MG63 (cell line): ENCODE measurements around the gene KCNQ1. TPM values are rescaled to one million over a fixed set of nuclear protein-coding genes. Genes with fewer than 3 reads are reported as not detected.

Experiments
- DNase-seq: peaks from one replicate; pipeline ENCODE4 v3.0.0-alpha.2; 2020
- H3K27me3 ChIP-seq: fragments of 250-450 bp; sonication (Bioruptor Pico); 2 replicates; pipeline ENCODE4 v1.5.1; 2020; ENCODE audit warnings: mild to moderate bottlenecking, moderate library complexity
- H3K36me3 ChIP-seq: fragments of 250-450 bp; sonication (Bioruptor Pico); 2 replicates; pipeline ENCODE4 v1.5.1; 2020; ENCODE audit warnings: mild to moderate bottlenecking, moderate library complexity
- H3K4me3 ChIP-seq: fragments of 250-450 bp; sonication (Bioruptor Pico); 2 replicates; pipeline ENCODE4 v1.5.1; 2020; ENCODE audit warnings: mild to moderate bottlenecking, moderate library complexity
- H3K9me3 ChIP-seq: fragments of 250-450 bp; sonication (Bioruptor Pico); 2 replicates; pipeline ENCODE4 v1.5.1; 2020; ENCODE audit warnings: mild to moderate bottlenecking, moderate library complexity
- total RNA-seq: library from RNA; depleted of rRNA; stranded (reverse); fragments of >200 nt; shearing (Covaris generic); gene quantifications from 2 replicates; pipeline ENCODE4 v1.2.3, GENCODE V29; 2014; ENCODE audit warnings: low replicate concordance

The KCNQ1 gene
- total RNA-seq, 1 experiment from 2014 or later = not detected

DNA sequence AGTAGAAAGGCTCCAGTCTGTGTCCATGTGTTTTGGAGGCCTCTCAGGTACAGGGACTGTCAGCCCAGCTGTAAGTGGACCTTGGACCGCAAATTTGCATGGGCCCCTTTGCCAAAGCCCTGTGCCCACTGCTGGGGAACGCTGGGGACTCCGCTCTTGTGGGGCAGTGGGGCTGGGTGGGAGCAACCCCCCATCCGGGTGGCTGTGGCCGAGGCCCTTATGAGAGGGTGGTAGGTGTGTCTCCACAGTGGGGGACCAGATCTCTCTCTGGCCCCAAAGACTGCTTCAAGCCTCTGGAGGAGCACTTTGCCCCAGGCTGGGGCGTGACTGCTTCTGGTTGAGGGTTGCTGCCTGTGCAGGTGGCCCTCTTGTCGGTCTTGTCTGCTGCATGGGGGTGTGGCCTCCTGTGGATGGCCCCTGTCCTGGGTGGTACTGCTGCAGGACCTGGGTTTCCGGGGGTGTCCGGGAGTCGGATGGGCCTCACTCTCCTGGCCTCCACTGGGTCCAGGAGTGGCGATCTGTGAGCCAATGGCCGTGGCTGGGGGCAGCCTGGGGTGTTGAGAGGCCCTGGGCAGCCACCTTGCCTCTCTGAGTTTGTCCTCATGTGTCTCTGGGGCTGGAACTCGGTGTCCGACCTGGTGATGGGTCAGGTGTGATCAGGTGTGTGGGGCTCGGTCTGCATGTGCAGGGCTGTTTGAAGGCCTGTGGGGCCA is 15.9 kb downstream of the KCNQ1 start:
- no peaks in the 10 kb centered on the region for H3K36me3 ChIP-seq
- DNase-seq = no peak
- H3K9me3 ChIP-seq = no peaks in the 10 kb centered on the region; the same call in 1 of the 2 replicates
- no peak overlapping the region for H3K4me3 ChIP-seq
- H3K27me3 ChIP-seq = no peaks in the 10 kb centered on the region

DNA sequence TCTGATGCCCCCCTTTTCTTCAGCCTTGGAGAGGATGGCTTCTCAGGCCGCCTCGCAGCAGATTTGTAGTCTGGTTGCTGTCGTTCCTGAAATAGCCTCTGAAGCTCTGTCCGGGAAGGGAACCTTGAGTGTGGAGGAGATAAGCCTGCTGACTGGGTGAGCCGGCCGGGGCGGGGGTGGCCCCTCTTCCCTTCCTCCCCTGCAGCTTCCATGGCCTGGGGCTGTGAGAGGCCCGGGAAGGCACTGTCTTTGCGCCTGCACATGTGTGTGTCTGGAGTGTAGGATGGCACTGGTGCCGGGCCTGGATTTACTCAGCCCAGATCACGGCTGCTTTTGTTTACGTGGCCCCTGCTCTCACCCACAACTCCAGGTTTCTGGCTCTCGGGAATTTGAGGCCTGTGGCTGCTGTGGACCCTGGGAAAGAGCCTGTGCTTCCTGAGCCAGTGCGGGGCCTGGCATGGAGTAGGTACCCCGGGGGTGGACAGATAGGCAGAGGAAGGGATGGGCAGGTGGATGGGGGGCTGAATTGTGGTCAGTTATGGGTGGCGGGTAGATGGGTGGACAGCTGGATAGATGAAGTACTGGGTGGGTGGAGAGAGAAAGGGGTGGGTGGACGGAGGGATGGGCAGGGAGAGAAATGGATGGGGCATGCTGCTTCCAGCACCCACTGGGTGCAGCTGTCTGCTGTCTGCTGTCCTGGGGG is 16.6 kb downstream of the KCNQ1 start:
- Histone ChIP-seq H3K9me3 (no peaks in the 10 kb centered on the region), H3K4me3 (no peak overlapping the region), H3K27me3 (no peaks in the 10 kb centered on the region), H3K36me3 (no peaks in the 10 kb centered on the region)
- no peak for DNase-seq

DNA sequence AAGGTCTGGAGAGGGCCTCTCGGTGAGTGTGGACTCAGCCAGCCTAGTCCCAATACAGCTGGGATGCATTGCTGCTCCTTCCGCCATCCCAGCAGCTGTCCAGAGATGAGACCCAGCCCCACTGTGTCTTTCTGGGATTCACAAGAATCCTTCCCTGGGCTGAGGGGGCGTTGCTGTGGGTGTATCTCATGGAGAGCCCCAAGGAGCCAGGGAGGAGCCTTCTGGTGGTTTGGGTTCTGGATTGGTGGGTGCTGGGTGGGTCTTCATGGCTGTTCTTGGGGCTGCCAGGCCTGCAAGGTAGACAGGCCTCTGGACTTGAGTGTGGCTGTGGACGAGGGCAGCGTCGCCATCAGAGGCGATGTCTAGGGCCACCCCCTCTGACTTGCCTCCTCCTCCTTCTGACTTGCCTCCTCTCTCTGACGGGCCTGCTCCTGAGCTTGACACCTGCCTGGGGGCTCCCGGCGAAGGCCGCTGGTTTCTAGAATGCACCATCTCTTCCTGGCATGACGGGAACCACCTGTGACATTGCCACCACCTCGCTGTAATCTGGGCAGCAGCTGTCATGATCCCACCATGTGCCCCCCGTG is 17.2 kb downstream of the KCNQ1 start:
- H3K36me3 ChIP-seq = no peaks in the 10 kb centered on the region
- H3K9me3 ChIP-seq = no peaks in the 10 kb centered on the region
- DNase-seq = no peak
- H3K27me3 ChIP-seq = no peaks in the 10 kb centered on the region
- H3K4me3 ChIP-seq = no peak overlapping the region

DNA sequence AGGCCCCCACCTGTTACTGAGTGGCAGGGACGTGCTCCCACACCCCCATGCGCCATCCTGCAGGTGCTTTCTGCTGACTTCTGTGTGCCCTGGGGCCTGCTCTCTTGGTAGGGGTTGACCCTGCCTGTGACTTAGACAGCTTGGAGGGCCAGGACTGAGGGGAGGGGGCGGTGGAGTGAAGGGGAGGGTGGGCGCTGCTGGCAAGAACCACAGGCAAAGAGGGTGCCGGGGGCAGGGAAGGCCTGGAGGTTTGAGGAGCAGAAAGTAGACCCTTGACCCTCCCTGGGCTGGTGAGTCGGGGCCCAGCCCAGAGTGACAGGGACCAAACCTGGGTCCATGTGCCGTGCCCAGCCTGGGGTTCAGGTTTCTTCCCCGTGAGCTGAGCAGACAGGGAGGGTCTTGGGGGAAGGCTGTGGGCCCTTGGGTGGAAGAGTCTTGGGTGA is 17.8 kb downstream of the KCNQ1 start:
- DNase-seq = no peak

DNA sequence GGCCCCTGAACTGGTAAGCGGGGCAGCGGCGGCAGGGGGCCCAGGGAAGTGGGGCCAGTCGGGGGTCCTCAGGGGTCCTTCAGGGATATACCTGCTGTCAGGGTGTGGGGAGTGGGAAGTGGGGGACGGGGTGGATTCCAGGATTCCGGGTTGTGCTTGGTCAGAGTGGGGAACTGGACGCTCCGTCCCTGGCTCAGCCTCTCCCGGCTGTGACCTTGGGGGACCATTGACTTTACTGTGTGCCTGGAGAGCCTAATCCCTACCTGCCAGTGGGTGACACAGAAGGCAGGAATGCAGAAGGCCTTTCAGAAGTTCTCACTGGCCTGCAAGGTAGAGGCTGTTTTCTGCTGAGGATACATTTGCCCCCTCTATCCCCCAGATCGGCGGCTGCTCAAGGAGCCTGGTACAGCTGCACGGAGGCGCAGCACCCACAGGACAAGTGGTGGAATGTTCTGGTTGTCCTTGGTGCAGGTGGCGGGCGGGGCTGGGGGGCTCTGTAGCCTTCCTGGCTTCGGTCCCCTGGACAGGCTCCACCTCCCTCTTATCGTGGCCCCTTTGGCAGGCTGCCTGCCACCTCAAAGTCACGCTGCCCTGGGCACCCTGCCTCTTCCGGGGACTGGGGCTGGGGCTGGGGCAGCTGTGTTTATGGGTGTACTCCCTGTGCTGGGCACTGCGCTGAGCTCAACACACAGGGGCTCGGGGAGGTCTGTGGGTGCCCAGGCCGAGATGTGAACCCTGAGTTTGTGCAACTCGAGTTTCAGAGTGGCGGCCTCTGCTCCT is 18.4 kb downstream of the KCNQ1 start:
- H3K4me3 ChIP-seq = no peak overlapping the region
- no peaks in the 10 kb centered on the region for H3K36me3 ChIP-seq
- H3K9me3 ChIP-seq = no peaks in the 10 kb centered on the region
- no peaks in the 10 kb centered on the region for H3K27me3 ChIP-seq
- no peak for DNase-seq

More for the DNA sequence above, 17.8 kb downstream of the KCNQ1 start:
- no peaks in the 10 kb centered on the region for H3K36me3 ChIP-seq
- H3K9me3 ChIP-seq = no peaks in the 10 kb centered on the region
- no peak overlapping the region for H3K4me3 ChIP-seq
- no peaks in the 10 kb centered on the region for H3K27me3 ChIP-seq

DNA sequence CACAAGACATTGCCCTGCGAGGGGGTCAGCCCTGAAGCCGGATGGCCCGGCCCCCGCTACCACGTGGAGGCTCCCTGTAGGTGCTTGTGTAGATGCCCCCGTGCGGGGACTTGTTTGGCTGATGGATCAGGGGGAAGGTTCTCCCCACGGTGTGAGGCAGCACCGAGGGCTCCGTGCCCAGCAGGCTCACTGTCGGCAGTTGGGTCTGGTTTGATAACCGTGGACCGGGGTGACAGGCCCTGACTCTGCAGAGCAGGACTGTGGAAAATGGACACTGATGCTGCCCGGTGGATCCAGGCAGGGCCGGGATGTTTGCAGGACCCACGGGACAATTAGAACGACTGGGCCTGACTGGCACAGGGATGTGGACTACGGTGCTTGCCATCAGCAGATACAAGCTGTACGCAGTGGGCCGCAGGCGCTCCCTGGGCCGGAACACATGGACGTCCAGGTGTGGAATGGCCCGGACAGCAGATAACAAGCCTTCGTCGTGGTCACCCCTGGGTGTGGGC is 19.0 kb downstream of the KCNQ1 start:
- H3K9me3 ChIP-seq = no peaks in the 10 kb centered on the region
- no peak for DNase-seq
- H3K27me3 ChIP-seq = no peaks in the 10 kb centered on the region
- no peak overlapping the region for H3K4me3 ChIP-seq
- no peaks in the 10 kb centered on the region for H3K36me3 ChIP-seq

DNA sequence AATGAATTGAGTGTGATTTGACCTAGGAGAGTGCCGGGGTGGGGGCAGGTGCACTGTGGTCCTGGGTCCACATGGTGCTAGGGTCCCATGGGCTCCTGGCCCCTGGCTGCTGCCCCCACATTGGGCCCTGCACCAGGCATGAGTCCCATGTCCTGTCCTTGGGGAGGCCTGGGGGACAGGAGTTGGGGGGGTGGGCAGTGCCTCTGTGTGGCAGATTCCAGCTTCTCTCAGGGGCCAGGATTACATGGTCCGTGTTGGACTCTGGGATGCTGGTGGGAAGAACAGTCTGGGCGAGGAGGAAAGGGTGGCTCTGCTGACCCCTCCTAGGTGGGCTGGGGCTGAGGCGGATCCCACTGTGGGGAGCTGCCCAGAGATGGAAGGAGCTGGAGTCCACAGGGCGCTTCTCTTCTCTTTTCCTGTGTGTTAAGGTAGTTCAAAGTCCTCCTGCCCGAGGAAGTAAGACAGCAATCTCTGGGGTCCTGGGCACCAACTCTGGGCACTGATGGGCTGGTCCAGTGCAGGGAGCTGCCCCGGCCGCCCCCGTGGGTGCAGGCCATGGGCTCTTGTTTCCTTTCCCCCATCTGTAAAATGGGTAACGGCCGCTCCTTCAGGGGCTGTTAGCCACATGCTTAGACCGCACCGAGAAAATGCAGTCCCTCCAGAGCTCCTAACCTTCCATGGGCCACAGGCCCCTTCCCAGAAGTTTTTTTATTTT is 19.8 kb downstream of the KCNQ1 start:
- H3K27me3 ChIP-seq = no peaks in the 10 kb centered on the region
- no peak overlapping the region for H3K4me3 ChIP-seq
- H3K9me3 ChIP-seq = no peaks in the 10 kb centered on the region
- H3K36me3 ChIP-seq = no peaks in the 10 kb centered on the region
- DNase-seq = no peak

DNA sequence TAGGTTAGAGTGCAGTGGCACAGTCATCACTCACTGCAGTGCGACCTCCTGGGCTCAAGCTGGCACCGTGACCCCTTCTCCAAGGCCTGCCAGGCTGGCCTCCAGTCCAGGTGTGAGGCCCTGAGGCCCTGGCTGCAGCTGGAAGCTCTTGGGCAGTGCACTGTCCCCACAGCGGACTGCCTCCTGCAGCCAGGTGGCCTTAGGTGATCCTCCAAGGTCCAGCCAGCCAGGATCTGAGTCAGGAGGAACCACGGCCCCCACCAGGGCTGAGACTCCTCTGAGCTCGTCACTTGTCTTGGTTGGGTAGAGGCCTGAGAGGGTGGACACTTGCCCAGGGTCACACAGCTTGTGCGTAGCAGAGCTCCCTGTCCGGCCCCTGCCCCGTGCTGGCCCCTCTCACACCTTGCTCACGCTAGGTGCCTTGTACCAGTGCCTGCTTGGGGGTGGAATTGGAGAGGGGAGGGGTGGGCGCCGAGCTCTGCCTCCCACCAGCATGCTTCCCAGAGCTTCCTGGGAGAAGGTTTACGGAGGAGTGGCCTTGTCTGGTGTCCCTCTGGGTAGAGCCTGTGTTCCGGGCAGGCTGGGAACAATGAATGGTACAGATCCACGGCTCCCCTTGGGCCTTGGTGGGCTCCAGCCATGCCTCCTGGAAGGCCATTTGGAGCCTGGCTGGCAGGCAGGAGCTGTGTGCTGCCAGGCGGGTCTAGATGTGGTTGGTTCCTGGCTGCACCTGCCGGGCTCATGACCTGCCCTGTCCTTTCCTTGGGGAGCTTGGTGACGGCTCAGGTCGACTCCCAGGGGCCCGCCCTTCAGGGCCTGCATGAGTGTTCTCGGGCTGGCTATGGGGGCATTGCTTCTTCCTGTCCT is 20.6 kb downstream of the KCNQ1 start:
- H3K4me3 ChIP-seq = no peak overlapping the region
- no peaks in the 10 kb centered on the region for H3K9me3 ChIP-seq
- no peaks in the 10 kb centered on the region for H3K36me3 ChIP-seq
- no peaks in the 10 kb centered on the region for H3K27me3 ChIP-seq
- DNase-seq = no peak

DNA sequence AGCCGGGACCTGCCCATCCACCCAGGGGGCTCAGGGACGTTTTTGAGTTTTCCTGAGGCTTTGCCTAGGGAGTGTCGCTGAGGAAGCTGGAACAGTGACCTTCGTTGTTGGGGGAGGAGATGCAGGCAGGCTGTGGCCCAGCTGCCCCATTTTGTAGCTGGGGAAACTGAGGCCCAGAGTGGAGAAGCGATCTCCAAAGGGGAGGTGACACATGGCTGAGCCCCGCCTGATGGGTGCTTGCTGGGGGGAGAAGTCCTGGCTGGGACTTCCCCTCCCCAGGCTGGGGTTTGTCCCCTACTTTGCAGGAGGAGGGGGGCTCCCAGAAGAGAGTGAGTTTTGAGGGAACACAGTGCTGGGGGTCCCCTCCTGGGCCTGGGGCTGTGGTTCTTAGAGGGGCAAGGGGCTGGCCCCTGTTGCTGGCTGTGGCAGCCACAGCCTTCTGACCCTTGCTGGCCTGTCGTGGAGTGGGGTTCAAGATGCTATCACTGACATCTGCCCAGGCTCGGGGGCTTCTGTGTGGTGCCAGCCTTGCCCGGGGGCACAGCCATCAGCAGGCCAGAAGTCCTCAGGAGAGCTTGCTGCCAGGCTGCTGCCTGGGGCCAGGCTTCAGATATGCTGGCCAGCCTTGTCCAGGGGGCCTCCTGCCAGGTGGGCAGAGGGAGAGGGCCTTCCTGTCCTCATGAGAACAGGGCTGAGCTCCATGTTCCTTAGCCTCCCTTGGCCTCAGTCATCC is 21.4 kb downstream of the KCNQ1 start:
- Histone ChIP-seq H3K36me3 (no peaks in the 10 kb centered on the region), H3K9me3 (no peaks in the 10 kb centered on the region), H3K27me3 (no peaks in the 10 kb centered on the region), H3K4me3 (no peak overlapping the region)
- DNase-seq = no peak

DNA sequence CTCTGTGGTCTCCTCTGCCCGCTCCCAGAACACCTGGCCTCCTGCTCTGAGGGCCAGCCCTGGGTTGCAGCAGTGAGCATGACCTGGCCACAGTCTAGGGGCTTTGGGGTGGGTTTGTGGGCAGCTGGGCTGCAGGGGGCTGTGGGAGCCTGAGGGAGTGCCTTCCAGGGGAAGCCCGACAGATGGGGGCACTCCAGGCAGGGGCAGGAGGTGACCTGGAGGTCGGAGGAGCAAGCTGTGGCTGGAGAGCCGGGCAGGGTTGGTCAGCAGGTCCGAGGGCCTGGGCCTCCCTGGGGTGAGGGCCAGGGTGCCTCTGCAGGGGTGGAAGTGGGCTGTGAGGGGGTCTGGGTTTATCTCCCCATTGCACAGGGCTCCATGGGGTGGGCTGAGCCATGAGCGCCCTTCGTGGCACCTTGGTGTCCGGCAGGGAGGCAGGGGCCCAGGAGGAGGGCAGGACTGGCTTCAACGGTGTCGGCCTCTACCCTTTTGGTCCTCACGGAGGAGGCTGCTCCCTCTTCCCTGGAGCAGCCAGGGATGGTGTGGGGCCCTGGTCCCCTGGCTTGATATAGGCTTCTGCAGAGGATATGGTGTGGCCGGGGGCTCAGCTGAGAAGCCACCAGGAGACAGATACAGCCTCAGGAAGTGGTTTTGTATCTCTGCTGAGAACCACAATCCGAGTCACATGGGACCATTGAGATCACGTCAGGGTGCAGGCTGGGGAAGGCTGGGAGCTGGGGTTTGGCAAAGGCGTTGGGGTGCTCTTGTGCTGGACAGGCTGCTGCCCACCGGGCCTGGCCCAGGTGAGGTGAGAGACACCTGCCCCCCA is 22.3 kb downstream of the KCNQ1 start:
- H3K9me3 ChIP-seq = no peaks in the 10 kb centered on the region
- no peaks in the 10 kb centered on the region for H3K36me3 ChIP-seq
- no peak overlapping the region for H3K4me3 ChIP-seq
- no peak for DNase-seq
- no peaks in the 10 kb centered on the region for H3K27me3 ChIP-seq

DNA sequence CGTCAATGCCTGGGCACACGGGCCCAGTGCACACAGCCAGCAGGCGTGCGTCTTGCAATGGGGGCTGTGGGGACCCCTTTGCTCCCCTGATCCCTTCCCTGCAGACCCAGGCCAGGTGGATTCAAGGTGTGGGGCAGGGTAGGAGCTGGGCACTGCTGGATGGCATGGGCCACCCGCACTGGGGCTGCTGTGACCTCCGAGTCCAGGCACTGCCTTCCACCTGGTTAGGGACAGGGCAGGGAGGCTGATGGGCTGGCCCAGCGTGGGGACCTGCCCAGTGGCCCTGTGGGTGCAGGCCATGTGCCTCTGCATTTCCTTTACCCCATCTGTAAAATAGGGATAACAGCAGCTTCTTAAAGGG is 22.9 kb downstream of the KCNQ1 start:
- Histone ChIP-seq H3K4me3 (no peak overlapping the region), H3K9me3 (no peaks in the 10 kb centered on the region), H3K27me3 (no peaks in the 10 kb centered on the region), H3K36me3 (no peaks in the 10 kb centered on the region)
- DNase-seq = no peak

DNA sequence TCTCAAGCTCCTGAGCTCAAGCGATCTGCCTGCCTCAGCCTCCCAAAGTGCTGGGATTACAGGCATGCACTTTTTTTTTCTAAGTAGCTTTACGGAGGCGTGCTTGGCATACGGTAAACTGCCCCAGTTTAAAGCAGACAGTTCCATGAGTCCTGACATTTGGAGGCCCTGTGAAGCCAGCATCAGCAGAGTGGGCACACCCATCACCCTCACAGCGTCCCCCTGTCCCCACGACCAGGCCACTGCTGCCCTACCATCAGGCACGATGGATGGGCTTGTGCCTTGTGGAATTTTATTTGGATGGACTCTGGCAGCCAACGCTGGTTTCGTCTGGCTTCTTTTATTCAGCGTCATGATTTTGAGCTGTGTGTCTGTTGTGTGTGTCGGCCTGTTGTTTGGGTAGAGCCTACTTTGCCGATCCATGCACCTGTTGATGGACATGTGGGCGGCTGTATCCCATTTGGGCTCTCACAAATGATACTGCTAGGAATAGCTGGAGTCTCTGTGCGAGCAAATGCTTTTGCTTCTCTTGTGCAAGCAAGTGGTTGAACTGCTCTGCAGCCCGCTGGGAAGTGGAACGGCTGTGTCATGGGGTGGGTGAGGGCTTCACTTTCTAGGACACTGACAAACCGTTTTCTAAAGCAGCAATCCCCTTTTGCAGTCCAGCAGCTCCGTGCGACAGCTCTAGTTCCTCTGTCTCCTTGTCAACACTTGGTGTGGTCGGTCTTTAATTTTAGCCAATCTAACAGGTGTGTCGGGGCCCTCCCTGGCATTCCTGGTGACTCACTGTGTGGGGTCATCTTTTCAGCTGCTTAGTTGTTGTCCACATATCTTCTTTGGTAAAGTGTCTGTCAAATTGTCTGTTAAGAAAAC is 23.8 kb downstream of the KCNQ1 start:
- H3K4me3 ChIP-seq = no peak overlapping the region
- H3K27me3 ChIP-seq = no peaks in the 10 kb centered on the region
- DNase-seq = no peak
- no peaks in the 10 kb centered on the region for H3K9me3 ChIP-seq
- H3K36me3 ChIP-seq = no peaks in the 10 kb centered on the region

DNA sequence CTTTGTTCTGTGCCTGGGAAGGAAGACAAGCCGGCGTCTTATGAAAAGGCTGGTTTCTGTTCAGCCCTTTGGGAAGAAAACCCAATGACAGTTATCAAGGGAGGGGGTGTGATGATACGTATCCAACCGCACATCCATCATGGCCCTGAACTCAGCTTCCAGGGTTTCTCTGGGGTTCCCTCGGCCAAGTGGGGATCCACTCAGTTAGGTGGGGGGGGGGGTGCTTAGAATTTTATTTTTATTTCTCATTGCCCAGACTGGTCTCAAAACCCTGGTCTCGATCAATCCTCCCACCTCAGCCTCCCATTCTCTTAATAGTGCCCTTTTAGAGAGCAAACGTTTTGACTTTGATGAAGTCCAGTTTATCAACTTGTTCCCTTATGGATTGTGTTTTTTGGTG is 25.7 kb downstream of the KCNQ1 start:
- Histone ChIP-seq H3K9me3 (no peaks in the 10 kb centered on the region), H3K27me3 (no peaks in the 10 kb centered on the region), H3K4me3 (no peak overlapping the region), H3K36me3 (no peaks in the 10 kb centered on the region)
- DNase-seq = no peak
